Duodenal mucosa (tissue), 2 donors: ENCODE measurements around the gene KRT73.

Experiments used
- H3K27ac ChIP-seq: one replicate; pipeline ENCODE4 v1.7.0; 2013; ENCODE audit warnings: low read depth, low read length
- H3K27me3 ChIP-seq, 2 donors: one replicate each; pipeline ENCODE4 v1.7.0; 2013; ENCODE audit warnings: low read length in 2 of 2, control low read depth in 1 of 2; ENCODE audit not compliant: insufficient read depth in 2 of 2, control insufficient read depth in 1 of 2
- H3K36me3 ChIP-seq, 2 donors: one replicate each; pipeline ENCODE4 v1.7.0; 2013; ENCODE audit warnings: low read length in 2 of 2, control low read depth in 1 of 2; ENCODE audit not compliant: insufficient read depth in 2 of 2, control insufficient read depth in 1 of 2
- H3K4me1 ChIP-seq, 2 donors: one replicate each; pipeline ENCODE4 v1.7.0; 2013; ENCODE audit warnings: low read length in 2 of 2, control low read depth in 1 of 2; ENCODE audit not compliant: insufficient read depth in 2 of 2, control insufficient read depth in 1 of 2
- H3K4me3 ChIP-seq, 2 donors: one replicate each; pipeline ENCODE4 v1.7.0; 2013; ENCODE audit warnings: low read length in 2 of 2, low read depth in 1 of 2
- H3K9ac ChIP-seq, 2 donors: one replicate each; pipeline ENCODE4 v1.7.0; 2013; ENCODE audit warnings: low read length in 2 of 2, low read depth in 1 of 2
- H3K9me3 ChIP-seq, 2 donors: one replicate each; pipeline ENCODE4 v1.7.0; 2013; ENCODE audit warnings: low read length in 2 of 2, control low read depth in 1 of 2; ENCODE audit not compliant: control insufficient read depth in 1 of 2

Gene KRT73

DNA sequence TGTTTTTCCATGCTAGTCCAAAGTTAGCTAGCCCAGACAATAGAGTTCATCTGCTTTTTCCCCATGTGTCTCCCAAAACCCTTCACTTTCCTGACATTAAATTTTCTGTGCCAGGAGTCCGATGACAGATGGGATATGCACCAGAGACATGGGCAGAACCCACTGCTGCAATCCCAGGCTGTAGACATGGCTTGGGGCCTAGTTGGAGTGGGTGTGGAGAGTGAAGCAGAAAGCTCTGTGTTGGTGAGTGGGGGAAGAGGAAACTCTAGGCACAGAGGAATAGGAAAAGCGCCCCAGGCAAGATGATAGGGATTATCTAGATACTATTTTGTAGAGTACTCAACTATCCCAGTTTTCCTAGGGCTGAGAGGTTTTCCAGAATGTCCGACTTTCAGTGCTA is 39.9 kb downstream of the KRT73 start:
- Histone ChIP-seq H3K27me3 (peaks cover 0 to 3% of the 10 kb centered on the region in 2 donors), H3K36me3 (no peaks in the 10 kb centered on the region), H3K9ac (no peak overlapping the region), H3K4me1 (peaks cover 6 to 9% of the 10 kb centered on the region in 2 donors), H3K4me3 (no peak overlapping the region), H3K9me3 (no peaks in the 10 kb centered on the region), H3K27ac (no peak overlapping the region)

DNA sequence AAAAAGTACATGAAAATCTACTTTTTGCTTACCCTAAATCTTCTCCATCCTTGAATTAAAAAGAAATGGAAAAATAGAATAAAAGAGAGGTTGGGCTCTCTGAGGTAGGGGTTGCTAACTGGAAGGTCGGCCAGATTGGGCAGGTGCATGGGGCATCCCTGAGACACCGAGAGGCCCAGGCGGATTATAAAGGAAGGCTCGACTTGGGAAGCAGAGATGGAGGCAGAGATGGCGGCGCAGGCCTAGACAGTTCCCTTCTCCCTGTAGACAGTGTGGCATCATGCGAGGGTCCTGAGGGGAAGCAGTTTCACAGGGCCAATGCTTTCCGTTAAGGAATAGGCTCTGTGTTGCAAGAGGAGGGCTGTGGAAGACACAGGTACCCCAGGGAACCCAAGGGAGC is 41.0 kb downstream of the KRT73 start:
- Histone ChIP-seq H3K4me3 (no peak overlapping the region), H3K27me3 (peaks cover 0 to 3% of the 10 kb centered on the region in 2 donors), H3K36me3 (no peaks in the 10 kb centered on the region), H3K4me1 (peaks cover 0 to 4% of the 10 kb centered on the region in 2 donors), H3K27ac (no peak overlapping the region), H3K9ac (no peak overlapping the region), H3K9me3 (no peaks in the 10 kb centered on the region)

DNA sequence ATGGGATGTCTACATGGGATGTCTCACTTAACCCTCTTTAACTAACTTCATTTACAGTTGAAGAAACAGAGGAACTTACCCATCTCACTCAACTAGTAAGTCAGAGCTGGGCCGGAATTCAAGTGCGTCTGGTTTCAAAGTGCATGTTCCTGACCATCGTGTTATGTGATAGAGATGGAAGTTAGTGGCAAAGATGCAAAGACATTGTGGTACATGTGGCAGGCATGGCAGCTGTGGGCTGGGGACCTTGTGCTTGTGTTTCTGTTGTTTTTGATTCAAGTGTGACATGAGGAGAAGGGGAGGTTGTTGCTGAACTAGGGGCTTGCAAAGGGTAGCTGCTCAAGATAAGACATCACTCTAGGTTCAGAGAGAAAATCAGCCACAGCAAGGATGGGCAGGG is 42.4 kb downstream of the KRT73 start:
- Histone ChIP-seq H3K27me3 (peaks cover 0 to 4% of the 10 kb centered on the region in 2 donors), H3K27ac (no peak overlapping the region), H3K36me3 (no peaks in the 10 kb centered on the region), H3K4me1 (peaks cover 0 to 4% of the 10 kb centered on the region in 2 donors), H3K9ac (no peak overlapping the region), H3K9me3 (no peaks in the 10 kb centered on the region), H3K4me3 (no peak overlapping the region)

- Histone ChIP-seq H3K9ac (no peak overlapping the region), H3K9me3 (no peaks in the 10 kb centered on the region), H3K4me1 (peaks cover 0 to 4% of the 10 kb centered on the region in 2 donors), H3K27me3 (peaks cover 0 to 4% of the 10 kb centered on the region in 2 donors), H3K36me3 (no peaks in the 10 kb centered on the region), H3K27ac (no peak overlapping the region), H3K4me3 (no peak overlapping the region)
Observed at GRCh38 chr12:52575256-52575655, 43.1 kb downstream of the KRT73 start.

- H3K9me3 ChIP-seq, result no peaks in the 10 kb centered on the region
- peaks cover 1 to 4% of the 10 kb centered on the region in 2 donors for H3K27me3 ChIP-seq
- H3K4me3 ChIP-seq, result no peak within 1 kb of the TSS
- peaks cover 0 to 4% of the 10 kb centered on the region in 2 donors for H3K4me1 ChIP-seq
- no peak within 1 kb of the TSS for H3K9ac ChIP-seq
- no peak within 1 kb of the TSS for H3K27ac ChIP-seq
- H3K36me3 ChIP-seq, result no peaks in the 10 kb centered on the region
Observed at GRCh38 chr12:52573743-52574142, 44.6 kb downstream of the KRT73 start, which contains the start of gene KRT74. Gene KRT74, minus strand, starts transcription at chr12:52573843. Its CDS starts 66 bp downstream, at chr12:52573777.

GRCh38 chr12:52573306-52573705 is 45.1 kb downstream of the KRT73 start:
- no peaks in the 10 kb centered on the region for H3K9me3 ChIP-seq
- no peaks in the 10 kb centered on the region for H3K36me3 ChIP-seq
- peaks cover 0 to 4% of the 10 kb centered on the region in 2 donors for H3K4me1 ChIP-seq
- H3K27ac ChIP-seq, result no peak overlapping the region
- H3K4me3 ChIP-seq, result no peak overlapping the region
- H3K9ac ChIP-seq, result no peak overlapping the region
- H3K27me3 ChIP-seq, result peaks cover 4% of the 10 kb centered on the region in 2 donors

- H3K27ac ChIP-seq, result no peak overlapping the region
- no peaks in the 10 kb centered on the region for H3K9me3 ChIP-seq
- H3K9ac ChIP-seq, result no peak overlapping the region
- H3K4me1 ChIP-seq, result no peaks in the 10 kb centered on the region
- H3K4me3 ChIP-seq, result no peak overlapping the region
- peaks cover 4% of the 10 kb centered on the region in 2 donors for H3K27me3 ChIP-seq
- H3K36me3 ChIP-seq, result no peaks in the 10 kb centered on the region
Observed at GRCh38 chr12:52570511-52570910, 47.8 kb downstream of the KRT73 start.

DNA sequence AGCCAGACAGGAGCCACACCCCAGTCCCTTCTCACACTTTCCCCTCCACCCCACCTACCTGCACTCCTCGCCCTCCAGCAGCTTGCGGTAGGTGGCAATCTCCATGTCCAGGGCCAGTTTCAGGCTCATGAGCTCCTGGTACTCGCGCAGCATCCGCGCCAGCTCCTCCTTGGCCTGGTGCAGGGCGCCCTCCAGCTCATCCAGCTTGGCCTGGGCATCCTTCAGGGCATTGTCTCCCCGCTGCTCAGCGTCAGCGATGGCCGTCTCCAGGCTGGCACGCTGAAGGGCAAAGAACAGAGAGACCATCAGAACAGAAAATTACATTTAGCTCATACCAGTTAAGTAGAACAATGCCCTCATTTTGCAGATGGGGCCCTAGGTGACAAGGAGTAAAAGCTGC is 50.2 kb downstream of the KRT73 start:
- Histone ChIP-seq H3K9me3 (no peaks in the 10 kb centered on the region), H3K27ac (no peak overlapping the region), H3K4me3 (no peak overlapping the region), H3K4me1 (no peaks in the 10 kb centered on the region), H3K36me3 (no peaks in the 10 kb centered on the region), H3K9ac (no peak overlapping the region), H3K27me3 (peaks cover 4% of the 10 kb centered on the region in 2 donors)

GRCh38 chr12:52566847-52567291 is 51.5 kb downstream of the KRT73 start:
- Histone ChIP-seq H3K27ac (no peak overlapping the region), H3K27me3 (peaks cover 4% of the 10 kb centered on the region in 2 donors), H3K36me3 (no peaks in the 10 kb centered on the region), H3K4me1 (no peaks in the 10 kb centered on the region), H3K9me3 (no peaks in the 10 kb centered on the region), H3K4me3 (no peak overlapping the region), H3K9ac (no peak overlapping the region)

DNA sequence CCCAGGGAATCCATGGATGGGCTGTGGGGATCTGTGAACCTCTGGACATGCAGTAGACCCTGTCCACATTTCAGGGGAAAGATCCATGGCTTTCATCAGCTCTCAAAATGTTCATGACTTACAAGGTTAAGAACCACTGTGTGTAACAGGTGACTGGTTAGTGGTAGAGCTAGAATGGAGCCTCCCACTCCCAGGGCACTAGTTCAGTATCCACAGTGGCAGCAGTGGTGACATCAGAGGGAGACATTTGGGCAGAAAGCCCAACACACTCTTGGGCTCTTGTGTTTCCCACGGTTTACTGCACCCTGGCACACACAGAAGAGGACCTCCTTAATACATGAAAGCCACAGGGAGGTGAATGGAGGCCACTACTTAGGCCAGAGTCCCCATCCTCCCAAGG is 53.8 kb downstream of the KRT73 start:
- Histone ChIP-seq H3K9ac (no peak overlapping the region), H3K4me1 (no peaks in the 10 kb centered on the region), H3K4me3 (no peak overlapping the region), H3K9me3 (no peaks in the 10 kb centered on the region), H3K36me3 (no peaks in the 10 kb centered on the region), H3K27me3 (peaks cover 0 to 4% of the 10 kb centered on the region in 2 donors), H3K27ac (no peak overlapping the region)
